Measurements from ENCODE around the gene FHL2.

FHL2 gene

GRCh38 chr2:105396254-105397024, 2.4 kb downstream of the FHL2 start:
- peak; percentile 28 for DNase-seq

- DNase-seq, result no peak
These were observed 3.2 kb downstream of the FHL2 start for GRCh38 chr2:105395691-105396090.

- no peak for DNase-seq
These were observed 3.8 kb downstream of the FHL2 start for GRCh38 chr2:105394951-105395611.

- DNase-seq, result no peak
These were observed 5.3 kb downstream of the FHL2 start for GRCh38 chr2:105393373-105394055.

- DNase-seq, result no peak
These were observed 6.8 kb downstream of the FHL2 start for GRCh38 chr2:105391763-105392662.

- no peak for DNase-seq
These were observed 7.7 kb downstream of the FHL2 start for GRCh38 chr2:105391058-105391627.

GRCh38 chr2:105390454-105390853, 8.4 kb downstream of the FHL2 start:
- DNase-seq, result no peak

- no peak for DNase-seq
These were observed 9.9 kb downstream of the FHL2 start for GRCh38 chr2:105388971-105389381.

GRCh38 chr2:105387225-105387624, 11.6 kb downstream of the FHL2 start:
- no peak for DNase-seq

GRCh38 chr2:105385731-105386540, 12.9 kb downstream of the FHL2 start:
- no peak for DNase-seq

GRCh38 chr2:105384861-105385260, 14.0 kb downstream of the FHL2 start:
- DNase-seq, result no peak

- DNase-seq, result no peak
These were observed 14.6 kb downstream of the FHL2 start for GRCh38 chr2:105384216-105384615.

- DNase-seq, result no peak
These were observed 15.3 kb downstream of the FHL2 start for GRCh38 chr2:105383432-105384166.

- DNase-seq, result no peak
These were observed 16.7 kb downstream of the FHL2 start for GRCh38 chr2:105382177-105382576.

GRCh38 chr2:105381101-105381668, 17.7 kb downstream of the FHL2 start:
- DNase-seq, result no peak

- no peak for DNase-seq
These were observed 18.3 kb downstream of the FHL2 start for GRCh38 chr2:105380432-105381100.

GRCh38 chr2:105379741-105380186, 19.1 kb downstream of the FHL2 start:
- DNase-seq, result no peak

- no peak for DNase-seq
These were observed 19.9 kb downstream of the FHL2 start for GRCh38 chr2:105378921-105379383.

GRCh38 chr2:105378276-105378840, 20.5 kb downstream of the FHL2 start:
- no peak for DNase-seq

Measured in activated CD4-positive, alpha-beta T cell treated with anti-CD3 and anti-CD28 coated beads, Interleukin-2, Interleukin-6, amounts not matched to agents 100 ng/mL and 50 ng/mL, durations not matched to agents 16 hours and 8 hours (primary cell).